Panc1 (cell line): ENCODE results near the gene TTLL7. TPM values are rescaled to one million over a fixed set of nuclear protein-coding genes. Genes with fewer than 3 reads are reported as not detected.

Source experiments
- ATAC-seq: fragments of 200-7000 bp; cut with Tn5 transposase; 2 replicates; pipeline ENCODE4 v1.9.1; 2020; ENCODE audit warnings: mild to moderate bottlenecking, moderate library complexity
- BruUV-seq: library from RNA; stranded (reverse); fragments of 400-500 nt; replicated peaks from 2 replicates; lab custom pipeline; 2021; lab: Mats Ljungman, UMichigan
- CTCF ChIA-PET: fragments of 300-600 bp; sonication (Branson Sonifier 250); formaldehyde crosslinking; loops from one replicate; lab custom pipeline; 2022; ENCODE audit warnings: antibody characterized with exemption; lab: Charles Lee
- POLR2A ChIA-PET: fragments of 300-600 bp; sonication (Branson Sonifier 250); formaldehyde crosslinking; loops from one replicate; lab custom pipeline; 2022; ENCODE audit warnings: antibody characterized with exemption; lab: Charles Lee
- DNase-seq: peaks from one replicate; pipeline ENCODE4 v3.0.0-alpha.2; 2010; ENCODE audit warnings: low read depth, low spot score
- H3K27ac ChIP-seq: 2 replicates; pipeline ENCODE4 v1.5.1; 2011; ENCODE audit warnings: mild to moderate bottlenecking, low read length, inconsistent platforms
- H3K27me3 ChIP-seq: fragments of 200-500 bp; sonication (Bioruptor generic); 2 replicates; pipeline ENCODE4 v1.6.0; 2014; ENCODE audit warnings: low read length, inconsistent platforms; ENCODE audit not compliant: control insufficient read depth, insufficient read depth
- H3K36me3 ChIP-seq: fragments of 200-500 bp; sonication (Bioruptor generic); 2 replicates; pipeline ENCODE4 v1.5.1; 2014; ENCODE audit warnings: inconsistent platforms, mild to moderate bottlenecking, low read length, moderate library complexity; ENCODE audit not compliant: control insufficient read depth, insufficient read depth
- H3K4me1 ChIP-seq: 2 replicates; pipeline ENCODE4 v1.5.1; 2011; ENCODE audit warnings: inconsistent platforms, mild to moderate bottlenecking, low read length, moderate library complexity; ENCODE audit not compliant: control insufficient read depth, insufficient read depth
- H3K4me3 ChIP-seq, 2 experiments: 2 replicates each; pipeline ENCODE4 v1.5.1; 2011 to 2012; ENCODE audit warnings: low read depth in 2 of 2, low read length in 2 of 2, mild to moderate bottlenecking in 2 of 2, inconsistent platforms in 1 of 2, moderate library complexity in 1 of 2
- H3K9me3 ChIP-seq: fragments of 200-500 bp; sonication (Bioruptor generic); 2 replicates; pipeline ENCODE4 v1.5.1; 2014; ENCODE audit warnings: low read depth, mild to moderate bottlenecking, inconsistent platforms, low read length, moderate library complexity; ENCODE audit not compliant: control insufficient read depth, insufficient read depth
- CTCF ChIP-seq: fragments of 450-650 bp; IDR thresholded peaks from 2 replicates; pipeline ENCODE4 v1.5.1; 2017; ENCODE audit warnings: mild to moderate bottlenecking
- POLR2AphosphoS5 ChIP-seq: IDR thresholded peaks from 2 replicates; pipeline ENCODE4 v1.6.1; 2012; ENCODE audit warnings: mild to moderate bottlenecking, low read depth, low read length, moderate library complexity
- REST ChIP-seq, 2 experiments: IDR thresholded peaks; 2 replicates each; pipeline ENCODE4 v1.6.1; 2011 to 2012; ENCODE audit warnings: low read depth in 2 of 2, control low read depth in 1 of 2, low read length in 1 of 2, mild to moderate bottlenecking in 1 of 2, moderate library complexity in 1 of 2; ENCODE audit not compliant: insufficient read depth in 1 of 2
- SIN3A ChIP-seq: IDR thresholded peaks from 2 replicates; pipeline ENCODE4 v1.6.1; 2012; ENCODE audit warnings: low read depth, mild to moderate bottlenecking, low read length, moderate library complexity, borderline replicate concordance; ENCODE audit not compliant: insufficient read depth
- TCF7L2 ChIP-seq: IDR thresholded peaks from 2 replicates; pipeline ENCODE4 v1.6.1; 2011; ENCODE audit warnings: mild to moderate bottlenecking, low read depth, low read length, inconsistent platforms
- in situ Hi-C: cut with HindIII; loops from 2 replicates; pipeline ENCODE4 v1.10.0; 2016; ENCODE audit warnings: low sequenced_read_pairs, low pct_unique_long_range_greater_than_20kb
- intact Hi-C: fragments of 100-400 bp; cut with micrococcal nuclease; formaldehyde crosslinking; loops from one replicate; pipeline ENCODE4 v1.10.0; 2022; ENCODE audit not compliant: unreplicated experiment
- total RNA-seq: library from RNA; stranded (reverse); gene quantifications from one replicate; pipeline ENCODE4 v1.2.1, GENCODE V29; 2021; ENCODE audit not compliant: unreplicated experiment

The TTLL7 gene
- total RNA-seq, 1 experiment from 2014 or later = 31.4 TPM

DNA sequence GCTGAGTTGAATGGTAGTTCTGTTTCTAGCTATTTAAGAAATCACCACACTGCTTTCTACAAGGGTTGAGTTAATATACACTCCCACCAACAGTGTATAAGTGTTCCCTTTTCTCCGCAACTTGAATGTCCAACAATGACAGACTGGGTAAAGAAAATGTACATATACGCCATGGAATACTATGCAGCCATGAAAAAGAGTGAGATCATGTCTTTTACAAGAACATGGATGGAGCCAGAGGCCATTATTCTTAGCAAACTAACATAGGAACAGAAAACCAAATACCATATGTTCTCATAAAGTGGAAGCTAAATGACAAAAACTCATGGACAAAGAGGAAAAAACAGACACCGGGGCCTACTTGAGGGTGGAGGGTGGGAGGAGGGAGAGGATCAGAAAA is 14.8 kb upstream of the TTLL7 start:
- TF ChIP-seq REST (IDR thresholded peaks at IDR 0.05; ENCODE audit: insufficient read depth in 1 of 2, low read depth in 2 of 2, low read length in 1 of 2) = no peak
- no peak for TF ChIP-seq SIN3A
- no peak for TF ChIP-seq TCF7L2
- TF ChIP-seq POLR2AphosphoS5 = no peak
- TF ChIP-seq CTCF = no peak
- Histone ChIP-seq H3K4me3 (no peak overlapping the region), H3K27me3 (no peaks in the 10 kb centered on the region), H3K27ac (no peak overlapping the region), H3K9me3 (no peaks in the 10 kb centered on the region), H3K36me3 (no peaks in the 10 kb centered on the region), H3K4me1 (no peaks in the 10 kb centered on the region)
- in situ Hi-C loops = no loop called here
- DNase-seq (no peak), ATAC-seq (no peak)
- POLR2A ChIA-PET = no interaction called here
- CTCF ChIA-PET = interaction anchor here (0.6 kb wide), 1 partner anchor 731 kb away, joined by 4 read pairs; no protein-coding TSS in a partner anchor
- no TSS peak for BruUV-seq
- intact Hi-C loops = no loop called here

DNA sequence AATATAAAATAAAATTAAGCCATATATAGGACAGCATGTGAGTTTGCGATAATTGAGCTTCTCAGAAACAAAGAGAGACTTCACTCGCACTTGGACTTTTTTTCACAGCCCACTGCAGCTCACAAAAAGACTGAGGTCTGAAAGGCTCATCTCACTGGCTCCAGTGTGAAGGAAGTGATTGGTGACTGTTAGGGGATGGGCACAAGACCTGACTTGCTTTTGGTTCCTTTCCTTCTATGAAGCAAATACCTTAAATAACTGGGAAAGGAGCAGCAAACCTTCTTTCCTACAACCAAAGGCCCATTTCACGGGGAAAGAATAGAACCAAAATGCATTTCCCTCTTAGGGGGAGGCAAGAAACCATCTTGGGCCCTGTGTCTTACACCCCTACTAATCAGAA is 13.1 kb upstream of the TTLL7 start:
- H3K27ac ChIP-seq = no peak overlapping the region
- CTCF ChIA-PET = interaction anchor here (0.5 kb wide), 1 partner anchor 422 kb away, joined by 3 read pairs; no protein-coding TSS in a partner anchor

More for the DNA sequence above, 13.1 kb upstream of the TTLL7 start:
- intact Hi-C loops (no loop called here), in situ Hi-C loops (no loop called here)
- H3K4me1 ChIP-seq = no peaks in the 10 kb centered on the region
- ATAC-seq (no peak), DNase-seq (no peak)
- TF ChIP-seq SIN3A (no peak), CTCF (no peak), TCF7L2 (no peak), POLR2AphosphoS5 (no peak), REST (IDR thresholded peaks at IDR 0.05; ENCODE audit: insufficient read depth in 1 of 2, low read depth in 2 of 2, low read length in 1 of 2) (no peak)
- no peaks in the 10 kb centered on the region for H3K9me3 ChIP-seq
- no peak overlapping the region for H3K4me3 ChIP-seq
- no peaks in the 10 kb centered on the region for H3K36me3 ChIP-seq
- no peaks in the 10 kb centered on the region for H3K27me3 ChIP-seq
- POLR2A ChIA-PET = no interaction called here
- BruUV-seq = no TSS peak
